ENCODE results near the gene NOL4.
A peak's percentile ranks its signal among the peaks of the same experiment; 100 is the strongest.
"Not testable (repeated sequence)": the region's sequence is repeated elsewhere in the genome, so short reads cannot be mapped to it uniquely, and the experiment has no call there.

Gene NOL4, protein sequence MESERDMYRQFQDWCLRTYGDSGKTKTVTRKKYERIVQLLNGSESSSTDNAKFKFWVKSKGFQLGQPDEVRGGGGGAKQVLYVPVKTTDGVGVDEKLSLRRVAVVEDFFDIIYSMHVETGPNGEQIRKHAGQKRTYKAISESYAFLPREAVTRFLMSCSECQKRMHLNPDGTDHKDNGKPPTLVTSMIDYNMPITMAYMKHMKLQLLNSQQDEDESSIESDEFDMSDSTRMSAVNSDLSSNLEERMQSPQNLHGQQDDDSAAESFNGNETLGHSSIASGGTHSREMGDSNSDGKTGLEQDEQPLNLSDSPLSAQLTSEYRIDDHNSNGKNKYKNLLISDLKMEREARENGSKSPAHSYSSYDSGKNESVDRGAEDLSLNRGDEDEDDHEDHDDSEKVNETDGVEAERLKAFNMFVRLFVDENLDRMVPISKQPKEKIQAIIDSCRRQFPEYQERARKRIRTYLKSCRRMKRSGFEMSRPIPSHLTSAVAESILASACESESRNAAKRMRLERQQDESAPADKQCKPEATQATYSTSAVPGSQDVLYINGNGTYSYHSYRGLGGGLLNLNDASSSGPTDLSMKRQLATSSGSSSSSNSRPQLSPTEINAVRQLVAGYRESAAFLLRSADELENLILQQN

GRCh38 chr18:34224423-34225217 is at the start of gene NOL4:
Gene NOL4, minus strand, starts transcription at chr18:34224913. Its CDS starts 1,660 bp downstream, at chr18:34223253.
- no peak for DNase-seq (ENCODE audit: extremely low spot score, insufficient read length, low read depth)
- no peak for FAIRE-seq

DNA sequence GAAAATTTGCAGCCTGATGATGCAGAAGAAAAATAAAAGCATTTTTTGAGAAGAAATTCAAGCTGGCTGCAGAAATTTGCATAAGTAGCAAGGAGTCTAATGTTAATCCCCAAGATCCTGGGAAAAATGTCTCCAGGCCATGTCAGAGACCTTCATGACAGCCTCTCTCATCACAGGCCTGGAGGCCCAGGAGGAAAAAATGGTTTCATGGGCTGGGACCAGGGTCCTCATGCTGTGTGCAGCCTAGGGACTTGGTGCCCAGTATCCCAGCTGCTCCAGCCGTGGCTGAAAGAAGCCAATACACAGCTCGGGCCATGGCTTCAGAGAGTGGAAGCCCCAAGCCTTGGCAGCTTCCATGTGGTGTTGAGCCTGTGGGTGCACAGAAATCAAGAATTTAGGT is 41.3 kb upstream of the NOL4 start:
- not testable (repeated sequence) for DNase-seq (ENCODE audit: extremely low spot score, insufficient read length, low read depth); FAIRE-seq

DNA sequence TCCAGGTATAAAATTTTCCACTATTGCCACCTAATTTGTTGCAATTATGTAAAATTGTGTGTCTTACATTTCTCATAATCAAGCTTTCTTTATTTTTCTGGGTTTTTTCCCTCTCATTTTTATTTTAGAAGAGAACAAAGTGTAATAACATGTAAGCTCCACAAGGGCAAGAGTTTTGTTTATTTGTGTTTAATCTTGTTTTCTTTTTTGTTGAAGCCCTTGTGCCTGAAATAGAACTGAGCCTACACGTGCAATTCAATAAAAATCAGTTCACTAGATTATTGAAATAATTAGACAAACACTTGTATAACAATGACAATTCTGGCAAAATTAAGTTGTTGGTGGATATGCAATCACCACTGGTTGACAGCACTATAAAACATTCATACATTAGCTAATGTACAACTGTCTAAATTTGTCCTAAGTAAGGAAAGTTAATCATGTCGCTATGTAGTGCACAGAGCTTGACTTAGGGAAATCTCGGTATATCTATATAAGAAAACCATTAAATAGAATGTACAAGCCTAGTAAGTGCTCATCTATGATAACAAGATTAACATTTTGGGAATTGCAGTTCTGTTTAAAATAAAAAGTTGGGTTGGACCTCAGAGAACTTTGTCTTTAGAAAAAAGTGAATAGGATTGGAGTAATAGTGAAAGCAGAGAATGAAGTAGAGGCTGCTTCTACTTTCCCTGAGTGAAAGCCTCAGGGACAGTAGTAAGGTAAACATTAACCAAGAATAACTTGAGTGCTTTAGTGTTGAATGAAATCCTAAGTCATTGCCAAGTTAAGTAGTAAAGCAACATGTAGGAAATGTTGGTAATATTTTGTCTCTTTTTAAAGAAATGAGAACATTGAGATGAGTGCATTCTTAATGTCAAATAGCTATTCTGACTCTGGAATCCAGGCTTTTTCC is 37.4 kb upstream of the NOL4 start:
- DNase-seq (ENCODE audit: extremely low spot score, insufficient read length, low read depth) (no peak), FAIRE-seq (peak; percentile 15)

DNA sequence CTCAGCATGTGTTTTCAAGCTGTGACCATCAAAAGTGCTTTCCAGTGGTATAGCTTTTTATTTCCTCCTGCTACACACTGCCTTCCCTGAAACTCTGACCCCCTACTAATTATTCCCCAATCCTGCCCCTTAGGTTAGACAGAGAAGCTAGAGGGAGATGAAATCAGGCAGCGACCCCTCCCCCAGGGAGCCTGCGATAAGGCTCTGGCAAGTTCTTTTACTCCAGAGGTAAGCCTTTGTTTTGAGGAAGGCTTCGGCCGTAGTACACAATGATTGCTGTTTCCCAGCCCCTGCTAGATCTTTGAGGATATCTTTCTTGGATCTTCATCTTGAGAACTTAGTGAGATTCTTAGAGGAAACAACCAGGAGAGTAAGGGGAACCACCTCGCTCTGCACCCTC is 33.5 kb upstream of the NOL4 start:
- FAIRE-seq (no peak), DNase-seq (ENCODE audit: extremely low spot score, insufficient read length, low read depth) (no peak)

DNA sequence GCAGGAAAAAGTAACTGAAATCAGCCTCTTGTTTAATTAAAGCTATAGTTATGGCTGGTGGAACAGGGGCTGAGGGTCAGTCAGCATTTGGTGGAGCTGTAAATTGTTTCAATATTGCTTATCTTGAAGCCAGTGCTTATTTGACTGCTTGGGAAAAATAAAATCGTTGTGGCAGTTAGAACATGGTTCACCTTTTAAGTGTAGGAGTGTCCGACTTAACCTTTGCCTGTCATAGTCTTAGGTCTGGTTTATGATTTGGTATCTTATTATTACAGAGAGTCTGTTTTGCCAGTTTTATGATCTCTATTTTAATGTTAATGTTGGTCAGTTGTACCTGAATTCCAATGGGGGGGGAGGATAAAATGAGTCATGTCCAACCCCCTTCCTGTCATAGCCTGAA is 27.2 kb upstream of the NOL4 start:
- DNase-seq (ENCODE audit: extremely low spot score, insufficient read length, low read depth) (no peak), FAIRE-seq (no peak)

DNA sequence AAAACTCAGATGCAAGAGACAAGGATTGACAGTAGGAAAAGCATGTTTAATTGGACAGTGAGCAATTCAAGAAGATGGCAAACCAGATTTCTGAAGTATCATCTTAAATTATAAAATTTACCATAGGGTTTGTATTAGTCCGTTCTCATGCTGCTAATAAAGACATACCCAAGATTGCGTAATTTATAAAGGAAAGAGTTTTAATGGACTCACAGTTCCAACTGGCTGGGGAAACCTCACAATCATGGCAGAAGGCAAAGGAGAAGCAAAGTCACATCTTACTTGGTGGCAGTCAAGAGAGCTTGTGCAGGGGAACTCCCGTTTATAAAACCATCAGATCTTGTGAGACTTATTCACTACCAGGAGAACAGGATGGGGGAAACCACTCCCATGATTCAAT is 24.0 kb upstream of the NOL4 start:
- DNase-seq (ENCODE audit: extremely low spot score, insufficient read length, low read depth) (no peak), FAIRE-seq (no peak)

GRCh38 chr18:34242739-34243138 is 18.0 kb upstream of the NOL4 start:
- FAIRE-seq = no peak

GRCh38 chr18:34233781-34234388 is 9.2 kb upstream of the NOL4 start:
- not testable (repeated sequence) for FAIRE-seq; DNase-seq (ENCODE audit: extremely low spot score, insufficient read length, low read depth)

More at GRCh38 chr18:34242739-34243138, 18.0 kb upstream of the NOL4 start:
- DNase-seq (ENCODE audit: extremely low spot score, insufficient read length, low read depth) = no peak

- no peak for FAIRE-seq
- DNase-seq (ENCODE audit: extremely low spot score, insufficient read length, low read depth) = no peak
These were observed 473 bp upstream of the NOL4 start for GRCh38 chr18:34225218-34225553.

DNA sequence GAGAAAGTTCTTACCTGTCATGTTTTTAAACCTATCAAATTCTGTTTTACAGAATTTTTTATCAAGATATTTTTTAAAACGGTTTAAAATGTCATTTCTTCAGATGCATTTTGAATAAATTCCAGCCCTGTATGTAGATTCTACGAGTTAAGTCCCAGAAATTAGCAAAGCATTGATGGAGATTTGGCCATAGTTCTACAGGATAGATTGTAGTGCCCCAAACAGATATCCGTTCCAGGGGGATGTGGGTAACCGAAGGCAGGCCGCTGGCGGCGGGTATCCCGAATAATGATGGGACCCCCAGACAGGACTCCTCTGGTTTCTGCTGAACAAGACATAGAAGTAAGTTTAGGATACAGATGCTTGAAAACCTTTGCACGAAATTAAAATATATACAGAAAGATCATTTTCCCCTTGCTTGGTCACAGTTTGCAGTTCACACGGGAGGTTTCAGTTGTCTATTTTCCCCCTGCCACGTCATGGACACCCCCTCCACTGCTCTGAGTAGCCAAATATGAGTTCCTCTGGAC is 755 bp downstream of the NOL4 start:
- no peak for FAIRE-seq
- no peak for DNase-seq (ENCODE audit: extremely low spot score, insufficient read length, low read depth)

GRCh38 chr18:34223164-34223892 is 1.4 kb downstream of the NOL4 start:
- no peak for FAIRE-seq
- no peak for DNase-seq (ENCODE audit: extremely low spot score, insufficient read length, low read depth)

DNA sequence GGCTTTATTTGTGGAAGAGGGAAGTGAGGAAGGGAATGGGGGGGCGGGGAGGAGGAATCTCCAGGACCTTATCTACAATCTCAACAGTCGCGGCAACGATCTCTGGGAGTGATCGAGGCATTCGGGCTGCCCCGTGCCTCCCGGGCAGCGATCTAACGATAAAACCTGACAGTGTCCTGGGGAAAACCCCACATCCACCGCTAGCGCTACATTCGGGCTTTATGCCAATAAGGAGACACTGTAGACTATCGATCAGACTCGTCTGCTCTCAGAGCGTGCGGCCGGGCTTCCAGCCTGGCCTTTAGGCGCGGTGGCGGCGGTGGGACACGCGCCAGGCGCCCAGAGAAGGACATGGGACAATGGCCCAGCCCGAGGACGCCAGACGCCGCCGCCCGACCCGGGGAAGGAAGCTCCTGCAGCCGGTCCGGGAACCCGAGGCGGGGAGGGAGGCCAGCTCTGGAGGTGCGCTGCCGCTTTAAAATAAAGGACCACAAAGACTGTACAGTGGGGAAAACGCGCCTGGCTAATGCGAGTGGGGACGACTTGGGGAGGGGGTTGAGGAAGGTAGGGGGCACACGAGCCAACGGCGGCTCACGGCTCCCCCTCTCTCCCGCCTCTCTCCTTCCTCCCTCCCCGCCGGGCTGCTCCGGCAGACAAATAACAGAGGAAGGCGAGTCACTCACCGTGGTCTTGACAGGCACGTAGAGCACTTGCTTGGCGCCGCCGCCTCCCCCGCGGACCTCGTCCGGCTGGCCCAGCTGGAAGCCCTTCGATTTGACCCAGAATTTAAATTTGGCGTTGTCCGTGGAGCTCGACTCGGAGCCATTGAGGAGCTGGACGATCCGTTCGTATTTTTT is 2.2 kb downstream of the NOL4 start:
- DNase-seq (ENCODE audit: extremely low spot score, insufficient read length, low read depth) = no peak
- FAIRE-seq = no peak

- DNase-seq (ENCODE audit: extremely low spot score, insufficient read length, low read depth) (no peak), FAIRE-seq (no peak)
These were observed 2.8 kb downstream of the NOL4 start for GRCh38 chr18:34221971-34222306.

DNA sequence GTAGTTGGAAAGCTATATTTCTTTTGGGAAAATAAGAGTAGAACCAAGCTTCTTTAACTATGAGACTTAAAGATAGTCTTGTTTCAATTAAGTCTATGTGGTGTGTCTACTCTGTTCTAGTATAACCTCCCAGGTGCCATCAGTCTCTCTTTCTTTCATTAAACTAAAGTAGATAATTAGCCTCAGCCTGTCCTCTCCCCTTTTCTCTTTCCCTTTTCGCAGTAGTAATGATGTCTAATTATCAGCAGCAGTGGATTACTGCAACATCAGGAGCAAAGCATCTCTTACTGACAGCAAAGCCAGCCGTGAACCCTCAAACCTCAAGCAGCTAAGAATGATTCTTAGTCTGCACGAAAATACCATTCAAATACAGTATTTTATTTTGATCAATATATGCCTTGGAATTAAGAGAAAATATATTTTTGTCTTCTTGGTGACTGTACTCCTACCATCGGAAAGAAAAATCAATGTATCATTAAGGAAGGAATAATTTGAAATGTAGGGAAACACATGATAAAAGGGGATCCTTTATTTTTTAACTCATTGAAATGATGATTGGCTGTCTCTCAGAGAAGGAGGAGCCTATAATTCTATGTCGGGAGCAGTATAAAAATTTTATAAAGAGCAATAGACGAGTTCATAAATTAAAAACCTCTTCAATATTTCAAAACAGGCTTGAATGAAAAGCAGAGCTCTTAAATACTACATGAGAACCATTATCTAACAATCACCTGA is 4.5 kb downstream of the NOL4 start:
- DNase-seq (ENCODE audit: extremely low spot score, insufficient read length, low read depth) (no peak), FAIRE-seq (no peak)

GRCh38 chr18:34219651-34220050 is 5.1 kb downstream of the NOL4 start:
- no peak for FAIRE-seq
- DNase-seq (ENCODE audit: extremely low spot score, insufficient read length, low read depth) = no peak

DNA sequence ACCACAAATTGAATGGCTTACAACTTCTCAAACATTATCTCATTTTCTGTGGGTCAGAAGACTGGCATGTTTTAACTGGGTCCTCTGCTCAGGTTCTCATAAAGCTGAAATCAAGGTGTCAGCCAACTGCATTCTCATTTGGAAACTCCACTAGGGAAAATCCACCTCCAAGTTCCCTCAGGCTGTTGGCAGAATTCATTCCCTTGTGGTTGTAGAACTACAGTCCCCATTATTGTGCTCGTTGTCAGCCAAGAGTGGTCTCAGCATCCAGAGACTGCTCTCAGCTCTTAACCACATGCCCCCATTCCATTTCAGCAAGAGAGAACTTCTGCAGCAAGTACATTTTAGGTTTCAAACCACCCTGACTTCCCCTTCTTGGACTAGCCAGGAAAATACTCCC is 12.2 kb downstream of the NOL4 start:
- no peak for FAIRE-seq
- no peak for DNase-seq (ENCODE audit: extremely low spot score, insufficient read length, low read depth)

GRCh38 chr18:34207344-34207851 is 17.3 kb downstream of the NOL4 start:
- DNase-seq (ENCODE audit: extremely low spot score, insufficient read length, low read depth) = no peak
- no peak for FAIRE-seq

Measured in GM18507 (cell line).